HG03520 (cell line): ENCODE data around the gene BBOX1.
"Not testable (repeated sequence)": the region's sequence is repeated elsewhere in the genome, so short reads cannot be mapped to it uniquely, and the experiment has no call there.

ENCODE experiments used
- ATAC-seq: cut with Tn5 transposase; IDR thresholded peaks from one replicate; pipeline ENCODE4 v1.9.1; 2021; ENCODE audit warnings: mild to moderate bottlenecking, moderate library complexity; ENCODE audit not compliant: unreplicated experiment

Gene BBOX1

GRCh38 chr11:27119396-27119795, 78.8 kb downstream of the BBOX1 start:
- ATAC-seq = no peak

- no peak for ATAC-seq
Observed at GRCh38 chr11:27120211-27120610, 79.6 kb downstream of the BBOX1 start.

- no peak for ATAC-seq
Observed at GRCh38 chr11:27122001-27122400, 81.4 kb downstream of the BBOX1 start.

GRCh38 chr11:27124514-27125264, 84.1 kb downstream of the BBOX1 start:
- ATAC-seq = no peak

DNA sequence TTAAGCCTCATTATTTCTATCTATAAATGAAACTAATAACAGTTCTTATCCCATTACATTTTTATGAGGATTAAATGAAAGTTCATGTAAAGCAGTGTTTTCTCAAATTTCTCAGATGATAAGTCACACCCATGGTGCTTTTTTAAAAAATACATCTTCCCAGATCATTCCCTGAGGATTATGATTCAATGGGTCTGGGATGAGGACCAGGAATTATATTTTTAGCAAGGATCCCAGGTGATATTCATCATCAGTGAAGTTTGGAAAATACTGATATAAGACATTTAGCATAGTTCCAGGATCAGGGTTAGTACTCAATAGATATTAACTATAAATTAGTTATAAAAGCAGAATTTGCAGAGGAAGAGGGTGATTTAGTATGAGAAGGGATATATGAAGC, 89.1 kb downstream of the BBOX1 start:
- ATAC-seq = no peak

GRCh38 chr11:27130806-27131205, 90.2 kb downstream of the BBOX1 start:
- no peak for ATAC-seq

GRCh38 chr11:27135924-27136329, 95.3 kb downstream of the BBOX1 start:
- ATAC-seq = not testable (repeated sequence)

DNA sequence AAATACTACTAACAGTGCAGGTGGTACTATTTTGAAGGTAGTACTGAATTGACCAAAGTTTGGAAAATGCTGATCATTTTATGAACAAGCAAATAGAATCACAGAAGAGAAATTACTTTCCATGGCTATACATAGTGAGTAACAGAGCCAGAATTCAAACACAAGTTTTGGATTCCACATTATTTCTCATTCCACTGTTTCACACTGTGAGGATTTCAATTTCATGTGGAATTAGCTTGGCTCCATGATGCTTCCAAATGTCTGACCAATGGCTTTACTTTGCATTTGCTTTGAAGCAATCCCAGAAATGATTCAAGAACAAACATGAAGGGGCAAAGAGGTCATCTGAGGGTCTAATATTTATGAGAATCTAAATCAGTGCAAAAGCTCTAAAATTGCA, 98.1 kb downstream of the BBOX1 start:
- ATAC-seq = no peak

GRCh38 chr11:27139742-27140367, 99.2 kb downstream of the BBOX1 start:
- no peak for ATAC-seq

GRCh38 chr11:27141576-27141975, 101.0 kb downstream of the BBOX1 start:
- ATAC-seq = no peak

GRCh38 chr11:27147916-27148315, 107.3 kb downstream of the BBOX1 start:
- ATAC-seq = no peak

DNA sequence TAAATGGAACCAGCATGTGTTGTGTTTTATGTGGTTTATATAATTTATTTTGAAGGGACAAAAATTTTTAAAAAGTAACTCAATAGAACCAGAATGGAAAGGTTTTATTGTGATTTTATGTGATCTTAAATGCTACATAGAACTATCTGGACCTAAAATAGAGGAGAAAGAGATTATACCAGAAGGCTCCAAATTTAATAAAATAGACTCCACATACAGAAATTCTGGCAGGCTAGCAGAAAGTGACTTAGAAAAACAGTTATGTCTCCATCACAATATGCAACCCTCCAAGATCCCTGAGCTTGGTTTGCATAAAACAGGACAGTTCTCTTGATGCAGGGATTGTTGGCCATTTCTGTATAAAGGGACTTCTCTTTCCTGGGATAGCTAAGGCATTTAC, 107.9 kb downstream of the BBOX1 start:
- no peak for ATAC-seq

DNA sequence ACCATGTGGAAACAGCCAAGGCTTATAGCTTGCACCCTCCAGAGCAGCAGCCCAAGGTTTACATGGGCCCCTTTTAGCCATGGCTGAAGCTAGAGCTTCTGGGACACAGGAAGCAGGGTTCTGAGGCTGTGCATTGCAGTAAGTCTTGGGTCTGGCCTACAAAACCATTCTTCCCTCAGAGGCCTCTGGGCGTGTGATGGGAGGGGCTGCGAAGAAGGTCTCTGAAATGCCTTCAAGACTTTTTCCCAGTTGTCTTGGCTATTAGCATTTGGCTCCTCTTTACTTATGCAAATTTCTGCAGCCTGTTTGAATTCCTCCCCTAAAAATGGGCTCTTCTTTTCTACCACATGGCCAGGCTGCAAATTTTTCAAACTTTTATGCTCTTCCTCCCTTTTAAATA, 109.5 kb downstream of the BBOX1 start:
- no peak for ATAC-seq

GRCh38 chr11:27153136-27153535, 112.5 kb downstream of the BBOX1 start:
- no peak for ATAC-seq

DNA sequence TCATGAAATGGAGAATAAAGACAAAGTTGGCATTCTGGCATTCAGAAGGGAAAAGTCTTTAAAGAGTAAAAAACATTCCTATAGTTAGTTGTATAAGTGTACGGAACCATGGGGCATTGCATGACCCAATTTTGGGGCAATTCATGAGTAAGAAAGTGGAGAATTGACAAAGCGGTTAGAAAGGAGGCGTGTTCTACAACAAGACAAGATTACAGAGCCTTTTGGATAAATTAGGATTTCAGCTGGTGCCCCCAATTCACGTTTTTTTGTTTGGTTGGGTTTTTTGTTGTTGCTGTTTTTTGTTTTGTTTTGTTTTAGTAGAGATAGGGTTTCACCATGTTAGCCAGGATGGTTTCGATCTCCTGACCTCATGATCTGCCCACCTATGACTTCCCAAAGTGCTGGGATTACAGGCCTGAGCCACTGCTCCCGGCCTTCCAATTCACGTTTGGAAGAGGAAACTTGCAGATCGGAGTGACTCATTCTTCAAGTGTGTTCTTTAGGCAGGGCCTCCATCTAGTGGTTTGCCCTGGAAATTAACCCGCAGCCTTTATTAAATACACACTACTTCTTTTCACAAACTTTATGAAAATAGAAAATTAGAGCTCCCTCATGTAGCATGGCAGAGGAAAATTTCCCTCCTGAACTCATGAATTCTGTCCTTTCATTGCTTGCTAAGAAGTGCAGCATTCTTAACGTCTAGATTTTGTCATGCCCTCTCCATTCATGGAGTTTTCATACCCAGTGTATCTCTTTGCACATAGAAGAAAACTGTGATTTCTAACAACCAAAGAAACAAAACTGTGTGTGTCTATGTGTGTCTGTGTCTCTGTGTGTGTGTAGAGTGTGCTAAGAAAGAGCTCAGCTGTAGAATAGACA, 118.1 kb downstream of the BBOX1 start:
- ATAC-seq = peak; percentile 76

GRCh38 chr11:27159335-27159679, 118.7 kb downstream of the BBOX1 start:
- no peak for ATAC-seq

DNA sequence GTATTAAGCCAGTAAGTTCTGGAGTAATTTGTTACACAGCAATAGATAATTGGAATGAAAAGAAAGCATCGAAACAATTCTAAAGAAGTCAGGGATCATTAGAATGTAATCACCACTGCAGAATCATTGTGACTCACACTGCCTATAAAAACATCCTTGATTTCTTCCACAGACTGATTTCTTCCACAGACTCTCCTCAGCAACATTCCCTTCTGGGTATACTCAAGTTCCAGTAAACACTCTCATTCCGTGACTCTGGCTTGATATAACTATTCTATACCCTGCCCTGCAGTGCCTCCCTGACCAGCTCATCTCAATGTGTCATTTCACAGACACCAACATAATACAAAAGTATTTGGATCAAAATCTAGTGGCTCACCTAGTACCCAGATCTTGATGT, 120.5 kb downstream of the BBOX1 start:
- ATAC-seq = no peak

DNA sequence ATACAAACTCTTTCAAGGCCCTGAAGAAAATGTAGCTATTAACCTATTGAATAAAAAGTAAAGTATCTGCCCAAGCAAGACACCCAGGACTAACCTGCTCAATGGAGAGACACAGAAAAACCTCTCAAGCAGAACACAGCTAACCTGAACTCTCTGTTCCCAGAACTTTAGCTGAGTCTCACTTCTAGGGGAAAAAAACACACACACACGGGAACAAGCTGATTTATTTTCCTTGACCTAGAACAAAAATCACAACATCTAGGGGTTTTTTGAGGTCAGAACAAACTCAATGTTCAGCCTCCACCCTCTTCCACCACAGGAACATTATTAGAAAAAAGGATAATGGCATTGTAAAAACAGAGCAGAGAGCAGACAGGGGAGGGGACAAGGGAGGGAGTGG, 121.6 kb downstream of the BBOX1 start:
- no peak for ATAC-seq

- no peak for ATAC-seq
Observed at GRCh38 chr11:27166130-27166529, 125.5 kb downstream of the BBOX1 start.

DNA sequence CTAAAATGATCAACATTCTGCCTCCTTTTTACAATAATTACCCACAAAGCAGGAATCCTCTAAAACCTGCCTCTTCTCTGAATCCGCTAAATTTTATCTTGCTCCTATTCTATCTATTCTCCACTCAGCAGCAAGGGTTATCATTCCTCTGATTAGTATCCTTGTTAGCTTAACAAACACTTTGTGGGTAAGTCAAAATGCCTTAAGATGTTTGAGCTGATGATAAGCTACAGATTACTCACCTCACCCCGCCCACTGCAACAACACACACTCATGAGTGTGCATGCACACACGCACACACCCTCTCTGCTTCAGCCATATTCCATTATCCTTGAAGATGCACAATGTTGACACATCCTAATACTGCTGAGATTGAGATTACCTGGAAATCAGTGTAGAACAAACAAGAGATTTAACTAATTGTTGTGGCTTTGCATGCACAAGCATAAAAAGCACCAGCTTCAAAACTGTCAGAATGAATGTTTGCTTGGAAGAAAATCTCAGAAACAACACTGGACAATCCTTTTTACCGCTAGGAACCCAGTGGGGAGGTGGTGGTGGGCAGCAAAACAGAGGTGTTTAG, 130.9 kb downstream of the BBOX1 start:
- no peak for ATAC-seq

DNA sequence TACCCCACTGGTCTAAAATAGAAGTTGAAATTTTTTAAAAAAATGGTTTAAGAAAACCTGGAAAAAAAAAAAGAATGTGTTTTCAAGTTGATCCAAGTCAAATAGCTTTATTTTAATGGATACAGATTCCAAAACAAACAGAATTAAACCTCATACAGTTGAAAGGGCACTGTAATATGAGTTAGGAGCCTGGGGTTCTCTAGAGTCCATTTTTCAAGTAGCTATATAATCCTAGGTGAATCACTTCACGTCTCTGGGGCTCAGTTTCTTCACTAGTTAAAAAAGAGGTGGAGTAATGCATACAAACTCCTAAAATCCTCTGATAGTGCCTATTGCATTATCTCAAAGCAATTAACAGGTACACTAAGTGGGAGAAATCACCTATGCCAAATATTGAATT, 132.9 kb downstream of the BBOX1 start:
- no peak for ATAC-seq
